ENCODE results near the gene APOO. TPM values are rescaled to one million over a fixed set of nuclear protein-coding genes. Genes with fewer than 3 reads are reported as not detected.

The APOO gene
- total RNA-seq, 1 experiment from 2014 or later = 28.0 TPM

DNA sequence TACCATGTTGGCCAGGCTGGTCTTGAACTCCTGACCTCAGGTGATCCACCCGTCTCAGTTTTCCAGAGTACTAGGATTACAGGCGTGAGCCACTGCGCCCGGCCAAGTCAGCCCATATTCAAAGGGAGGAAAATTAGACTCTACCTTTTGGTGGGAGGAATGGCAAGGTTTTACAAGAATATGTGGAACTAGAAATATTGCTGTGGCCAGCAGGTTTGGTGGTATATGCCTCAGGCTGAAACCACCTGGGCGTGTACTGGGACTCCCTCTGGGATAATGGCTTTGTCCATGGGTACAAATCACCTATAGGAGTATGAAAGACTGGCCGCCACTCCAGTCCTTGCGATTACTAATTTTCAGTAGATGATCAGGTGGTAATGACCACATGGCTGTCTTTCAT lies 92.4 kb downstream of the APOO start:
- H3K36me3 ChIP-seq = no peaks in the 10 kb centered on the region
- H3K9me3 ChIP-seq (replicated peaks) = no peaks in the 10 kb centered on the region
- DNase-seq (ENCODE audit: low read depth in 1 of 2, low spot score in 2 of 2) = no peak
- peaks cover 5% of the 10 kb centered on the region for H3K4me1 ChIP-seq (replicated peaks)
- H3K4me3 ChIP-seq = no peak overlapping the region
- H3K27ac ChIP-seq = no peak overlapping the region
- no peaks in the 10 kb centered on the region for H3K27me3 ChIP-seq (replicated peaks)

DNA sequence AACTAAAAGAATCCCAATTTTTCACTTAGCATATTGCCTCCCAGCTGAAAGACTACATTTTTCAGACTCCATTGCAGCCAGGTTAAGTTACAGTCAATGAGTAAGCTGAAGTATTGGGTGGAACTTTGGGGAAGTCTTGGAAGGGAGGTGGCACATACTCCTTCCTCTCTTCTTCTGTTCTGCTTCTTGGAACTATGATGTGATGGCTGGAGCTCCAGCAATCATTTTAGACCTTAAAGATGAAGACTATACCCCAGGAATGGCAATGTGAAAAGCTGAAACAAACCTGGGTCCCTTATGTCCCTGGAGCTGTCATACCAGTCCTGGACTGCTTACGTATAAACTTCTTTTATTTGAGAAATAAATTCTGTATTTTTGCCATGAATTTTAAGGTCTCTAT lies 93.9 kb downstream of the APOO start:
- no peak for DNase-seq (ENCODE audit: low read depth in 1 of 2, low spot score in 2 of 2)
- H3K27ac ChIP-seq = no peak overlapping the region
- H3K36me3 ChIP-seq = no peaks in the 10 kb centered on the region
- no peaks in the 10 kb centered on the region for H3K4me1 ChIP-seq (replicated peaks)
- no peaks in the 10 kb centered on the region for H3K9me3 ChIP-seq (replicated peaks)
- no peak overlapping the region for H3K4me3 ChIP-seq
- no peaks in the 10 kb centered on the region for H3K27me3 ChIP-seq (replicated peaks)

DNA sequence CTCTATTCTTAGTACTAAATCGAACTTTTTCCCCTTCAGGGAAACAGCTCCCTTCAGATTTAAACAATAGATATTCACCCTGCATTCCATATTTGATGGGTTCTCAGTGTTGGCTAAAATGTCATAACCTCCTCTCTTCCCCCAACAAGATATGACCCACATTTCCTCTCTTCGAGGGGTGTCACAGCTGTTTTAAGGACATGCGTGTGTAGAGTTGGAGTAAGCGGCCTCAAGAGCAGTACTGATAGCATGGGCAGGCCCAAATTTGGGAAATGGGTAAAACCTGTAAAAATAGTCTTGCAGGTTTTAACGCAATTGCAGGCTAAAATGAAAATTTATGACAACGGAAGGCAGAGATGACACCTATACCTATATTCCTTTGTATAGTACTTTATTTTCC lies 96.1 kb downstream of the APOO start:
- Histone ChIP-seq H3K9me3 (replicated peaks) (no peaks in the 10 kb centered on the region), H3K4me3 (no peak overlapping the region), H3K27ac (no peak overlapping the region), H3K27me3 (replicated peaks) (no peaks in the 10 kb centered on the region), H3K36me3 (no peaks in the 10 kb centered on the region), H3K4me1 (replicated peaks) (peaks cover 12% of the 10 kb centered on the region)
- DNase-seq (ENCODE audit: low read depth in 1 of 2, low spot score in 2 of 2) = no peak

- no peak for DNase-seq (ENCODE audit: low read depth in 1 of 2, low spot score in 2 of 2)
- no peak overlapping the region for H3K4me3 ChIP-seq
Observed at GRCh38 chrX:23811108-23811651, 96.6 kb downstream of the APOO start.

GRCh38 chrX:23810279-23810678 lies 97.5 kb downstream of the APOO start:
- no peak for DNase-seq (ENCODE audit: low read depth in 1 of 2, low spot score in 2 of 2)
- no peak overlapping the region for H3K4me3 ChIP-seq
- H3K27me3 ChIP-seq (replicated peaks) = no peaks in the 10 kb centered on the region
- peaks cover 17% of the 10 kb centered on the region for H3K4me1 ChIP-seq (replicated peaks)
- H3K36me3 ChIP-seq = no peaks in the 10 kb centered on the region
- no peaks in the 10 kb centered on the region for H3K9me3 ChIP-seq (replicated peaks)
- H3K27ac ChIP-seq = no peak overlapping the region

More at GRCh38 chrX:23811108-23811651, 96.6 kb downstream of the APOO start:
- Histone ChIP-seq H3K36me3 (no peaks in the 10 kb centered on the region), H3K27ac (no peak overlapping the region), H3K4me1 (replicated peaks) (peaks cover 16% of the 10 kb centered on the region), H3K9me3 (replicated peaks) (no peaks in the 10 kb centered on the region), H3K27me3 (replicated peaks) (no peaks in the 10 kb centered on the region)

DNA sequence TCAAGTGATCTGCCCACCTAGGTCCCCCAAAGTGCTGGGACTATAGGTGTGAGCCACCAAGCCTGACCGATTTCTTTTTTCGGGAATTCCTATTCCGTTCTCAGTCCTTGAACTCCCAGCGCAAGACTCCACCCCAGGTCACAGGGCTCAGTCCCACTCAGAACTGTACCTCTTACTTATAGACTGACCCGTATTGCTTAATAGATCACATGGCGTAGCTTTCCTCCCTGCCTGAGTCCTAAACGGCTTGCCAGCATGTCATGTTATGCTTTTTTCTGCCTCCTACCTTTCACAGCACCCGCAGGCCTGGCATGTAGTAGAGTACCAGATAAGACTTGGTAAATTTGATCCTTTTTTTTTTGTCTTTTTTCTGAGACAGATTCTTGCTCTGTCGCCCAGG lies 102.3 kb downstream of the APOO start:
- no peaks in the 10 kb centered on the region for H3K36me3 ChIP-seq
- no peak overlapping the region for H3K27ac ChIP-seq
- peaks cover 49% of the 10 kb centered on the region for H3K4me1 ChIP-seq (replicated peaks)
- H3K4me3 ChIP-seq = no peak overlapping the region
- no peaks in the 10 kb centered on the region for H3K9me3 ChIP-seq (replicated peaks)
- DNase-seq (ENCODE audit: low read depth in 1 of 2, low spot score in 2 of 2) = no peak
- H3K27me3 ChIP-seq (replicated peaks) = no peaks in the 10 kb centered on the region

- H3K4me1 ChIP-seq (replicated peaks) = peaks cover 49% of the 10 kb centered on the region
- no peaks in the 10 kb centered on the region for H3K36me3 ChIP-seq
- no peaks in the 10 kb centered on the region for H3K9me3 ChIP-seq (replicated peaks)
- no peak for DNase-seq (ENCODE audit: low read depth in 1 of 2, low spot score in 2 of 2)
- peak overlapping the region; percentile 88 for H3K27ac ChIP-seq
- no peak overlapping the region for H3K4me3 ChIP-seq
- no peaks in the 10 kb centered on the region for H3K27me3 ChIP-seq (replicated peaks)
Observed at GRCh38 chrX:23804578-23804977, 103.2 kb downstream of the APOO start.

DNA sequence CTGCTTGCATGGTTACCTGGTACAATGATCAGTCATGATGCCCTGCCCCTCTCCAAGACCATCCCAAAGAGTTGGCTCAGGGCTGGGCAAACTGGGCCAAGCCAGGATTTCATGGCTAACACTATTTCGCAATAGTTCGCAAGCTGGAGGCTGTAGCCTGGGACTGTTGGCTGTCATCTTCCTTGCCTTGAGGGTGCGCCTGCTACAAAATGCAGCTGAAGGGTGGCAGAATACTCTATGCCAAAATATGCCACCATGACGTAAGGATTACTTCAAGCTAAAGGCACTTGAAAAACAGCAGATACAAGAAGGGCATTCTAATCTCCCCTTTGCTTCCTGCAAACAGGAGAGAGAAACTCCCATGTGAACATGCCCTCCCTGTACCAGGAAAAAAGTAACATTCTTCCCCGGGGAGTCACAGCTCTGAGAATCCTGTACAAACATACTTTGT lies 103.8 kb downstream of the APOO start:
- Histone ChIP-seq H3K4me3 (no peak overlapping the region), H3K4me1 (replicated peaks) (peaks cover 49% of the 10 kb centered on the region), H3K27ac (peak overlapping the region; percentile 88), H3K36me3 (no peaks in the 10 kb centered on the region), H3K27me3 (replicated peaks) (no peaks in the 10 kb centered on the region), H3K9me3 (replicated peaks) (no peaks in the 10 kb centered on the region)
- DNase-seq (ENCODE audit: low read depth in 1 of 2, low spot score in 2 of 2) = peak; percentile 55 to 79

- peak overlapping the region; percentile 88 for H3K27ac ChIP-seq
- DNase-seq (ENCODE audit: low read depth in 1 of 2, low spot score in 2 of 2) = peak in 1 of 2 experiments; percentile 32
- peaks cover 55% of the 10 kb centered on the region for H3K4me1 ChIP-seq (replicated peaks)
- no peaks in the 10 kb centered on the region for H3K9me3 ChIP-seq (replicated peaks)
- H3K27me3 ChIP-seq (replicated peaks) = no peaks in the 10 kb centered on the region
- no peak overlapping the region for H3K4me3 ChIP-seq
- H3K36me3 ChIP-seq = no peaks in the 10 kb centered on the region
Observed at GRCh38 chrX:23802431-23802830, 105.3 kb downstream of the APOO start.

GRCh38 chrX:23799469-23800065 lies 108.2 kb downstream of the APOO start:
- Histone ChIP-seq H3K36me3 (no peaks in the 10 kb centered on the region), H3K9me3 (replicated peaks) (no peaks in the 10 kb centered on the region), H3K27ac (no peak overlapping the region), H3K27me3 (replicated peaks) (no peaks in the 10 kb centered on the region), H3K4me3 (no peak overlapping the region), H3K4me1 (replicated peaks) (peaks cover 44% of the 10 kb centered on the region)
- no peak for DNase-seq (ENCODE audit: low read depth in 1 of 2, low spot score in 2 of 2)

- Histone ChIP-seq H3K36me3 (no peaks in the 10 kb centered on the region), H3K4me3 (no peak overlapping the region), H3K4me1 (replicated peaks) (peaks cover 24% of the 10 kb centered on the region), H3K27ac (peak overlapping the region; percentile 60), H3K27me3 (replicated peaks) (no peaks in the 10 kb centered on the region), H3K9me3 (replicated peaks) (no peaks in the 10 kb centered on the region)
- peak; percentile 44 to 69 for DNase-seq (ENCODE audit: low read depth in 1 of 2, low spot score in 2 of 2)
Observed at GRCh38 chrX:23797371-23798128, 110.2 kb downstream of the APOO start.

GRCh38 chrX:23795221-23795620 lies 112.5 kb downstream of the APOO start:
- no peak for DNase-seq (ENCODE audit: low read depth in 1 of 2, low spot score in 2 of 2)
- Histone ChIP-seq H3K36me3 (no peaks in the 10 kb centered on the region), H3K4me3 (no peak overlapping the region), H3K27ac (no peak overlapping the region), H3K27me3 (replicated peaks) (no peaks in the 10 kb centered on the region), H3K9me3 (replicated peaks) (no peaks in the 10 kb centered on the region), H3K4me1 (replicated peaks) (peaks cover 20% of the 10 kb centered on the region)

DNA sequence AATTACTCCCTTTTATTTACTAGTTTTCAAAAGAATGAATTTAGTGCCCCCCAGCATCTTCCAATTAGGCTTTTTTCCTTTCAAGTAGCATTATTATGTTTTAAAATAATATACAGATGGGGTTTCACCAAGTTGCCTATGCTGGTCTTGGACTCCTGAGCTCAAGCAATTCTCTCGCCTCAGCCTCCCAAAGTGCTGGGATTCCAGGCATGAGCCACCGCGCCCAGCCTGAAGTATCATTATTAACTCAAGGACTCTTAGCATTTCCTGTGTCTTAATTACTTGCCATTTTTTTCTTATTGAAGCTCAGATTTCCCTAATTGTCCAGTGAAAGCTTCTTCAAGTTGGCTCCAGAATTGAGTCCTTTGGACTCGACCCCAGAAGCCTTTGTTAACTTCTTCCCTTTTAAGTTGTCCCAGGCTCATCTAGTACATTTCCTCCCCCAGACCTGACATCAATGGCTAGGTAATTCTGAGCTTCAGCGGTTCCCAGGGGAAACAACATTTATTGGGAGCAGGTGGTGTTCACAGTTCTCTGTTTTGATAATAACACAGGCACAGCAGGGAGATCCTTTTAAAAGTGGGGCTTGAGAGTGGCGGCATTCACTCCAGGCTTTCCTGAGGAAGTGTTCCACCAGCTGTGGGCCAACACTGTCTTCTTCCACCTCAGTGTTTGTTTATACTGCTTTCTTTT lies 114.7 kb downstream of the APOO start:
- H3K36me3 ChIP-seq = no peaks in the 10 kb centered on the region
- no peak for DNase-seq (ENCODE audit: low read depth in 1 of 2, low spot score in 2 of 2)

DNA sequence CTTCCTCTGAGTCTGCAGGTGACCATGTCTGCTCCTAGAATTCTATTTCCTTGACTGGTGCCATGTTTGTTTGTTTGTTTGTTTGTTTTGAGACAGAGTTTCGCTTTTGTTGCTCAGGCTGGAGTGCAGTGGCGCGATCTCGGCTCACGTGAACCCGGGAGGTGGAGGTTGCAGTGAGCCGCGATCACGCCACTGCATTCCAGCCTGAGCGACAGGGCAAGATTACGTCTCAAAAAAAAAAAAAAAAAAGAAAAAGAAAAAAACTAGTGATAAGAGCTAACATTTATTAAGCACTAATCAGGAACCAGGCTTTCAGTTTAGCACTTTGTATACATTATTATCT lies 117.6 kb downstream of the APOO start:
- Histone ChIP-seq H3K36me3 (peaks cover 8% of the 10 kb centered on the region), H3K9me3 (replicated peaks) (no peaks in the 10 kb centered on the region), H3K4me3 (no peak overlapping the region), H3K27me3 (replicated peaks) (no peaks in the 10 kb centered on the region), H3K27ac (no peak overlapping the region), H3K4me1 (replicated peaks) (peaks cover 2% of the 10 kb centered on the region)
- no peak for DNase-seq (ENCODE audit: low read depth in 1 of 2, low spot score in 2 of 2)

More for the DNA sequence above, 114.7 kb downstream of the APOO start:
- no peaks in the 10 kb centered on the region for H3K9me3 ChIP-seq (replicated peaks)
- no peaks in the 10 kb centered on the region for H3K27me3 ChIP-seq (replicated peaks)
- H3K27ac ChIP-seq = no peak overlapping the region
- H3K4me1 ChIP-seq (replicated peaks) = peaks cover 14% of the 10 kb centered on the region
- H3K4me3 ChIP-seq = no peak overlapping the region

All from SJSA1 (cell line).